A549 treated with Mapracorat at 1 μM for 4 hours (cell line): Measurements from ENCODE around the gene ZZZ3. TPM values are rescaled to one million over a fixed set of nuclear protein-coding genes. Genes with fewer than 3 reads are reported as not detected.

Experiments used
- total RNA-seq: library from RNA; stranded (reverse); fragments of 200-300 nt; extraction: Qiagen RNA extraction; gene quantifications from 5 replicates; pipeline ENCODE4 v1.2.3, GENCODE V29; 2022

Gene ZZZ3
- total RNA-seq = 13.6 to 17.4 TPM (median 15.7 TPM) in 5 replicates

GRCh38 chr1:77682460-77683159 lies at the start of gene ZZZ3:
ZZZ3 (minus strand) TSS chr1:77682658; CDS start chr1:77633354, 49,304 bp downstream.

Other genes starting within 250 kb of the ZZZ3 start
- 15.1 to 19.8 TPM (median 17.2 TPM) in 5 replicates for gene USP33, start 77.2 kb upstream of the ZZZ3 start, total RNA-seq
- 4.2 to 7.3 TPM (median 6.8 TPM) in 5 replicates for gene MIGA1, start 97.0 kb upstream of the ZZZ3 start, total RNA-seq
- 5.7 to 11.2 TPM (median 7.1 TPM) in 5 replicates for gene NEXN, start 206.0 kb upstream of the ZZZ3 start, total RNA-seq